Muscle of back (tissue), 11 donors: ENCODE data around the gene KAZN. TPM values are rescaled to one million over a fixed set of nuclear protein-coding genes. Genes with fewer than 3 reads are reported as not detected.

ENCODE experiments used
- DNase-seq, 3 donors: peaks; one replicate each; pipeline versions ENCODE4 v3.0.0 to v3.0.0-alpha.2; 2013
- polyA plus RNA-seq, 10 donors: library from polyadenylated mRNA; unstranded; fragments of 120-200 nt; gene quantifications; one replicate each; pipeline ENCODE4 v1.2.1, GENCODE V29; 2013; ENCODE audit not compliant: insufficient read length in 10 of 10

KAZN gene
- polyA plus RNA-seq, 10 donors, result 10.8 to 16.9 (median 13.7) TPM

GRCh38 chr1:15153842-15154479 lies 555.5 kb downstream of the KAZN start:
- DNase-seq, result peak; percentile 49 to 86 (median 73)

- DNase-seq, result no peak
Observed at GRCh38 chr1:15154480-15155036, 556.1 kb downstream of the KAZN start.

GRCh38 chr1:15155191-15155590 lies 556.7 kb downstream of the KAZN start:
- no peak for DNase-seq

GRCh38 chr1:15155888-15156741 lies 557.6 kb downstream of the KAZN start:
- peak; percentile 34 to 91 (median 68) for DNase-seq

GRCh38 chr1:15156807-15157380 lies 558.4 kb downstream of the KAZN start:
- no peak for DNase-seq

GRCh38 chr1:15157524-15158399 lies 559.3 kb downstream of the KAZN start:
- DNase-seq, result no peak

- peak in 1 of 3 donors; percentile 28 for DNase-seq
Observed at GRCh38 chr1:15158506-15159165, 560.2 kb downstream of the KAZN start.

GRCh38 chr1:15159166-15159555 lies 560.7 kb downstream of the KAZN start:
- no peak for DNase-seq

GRCh38 chr1:15160626-15161025 lies 562.1 kb downstream of the KAZN start:
- no peak for DNase-seq

GRCh38 chr1:15167386-15167785 lies 568.9 kb downstream of the KAZN start:
- DNase-seq, result no peak
